Mononuclear cell (primary cell): ENCODE measurements around the gene SEZ6L. TPM values are rescaled to one million over a fixed set of nuclear protein-coding genes. Genes with fewer than 3 reads are reported as not detected.
A peak's percentile ranks its signal among the peaks of the same experiment; 100 is the strongest.
"Not testable (repeated sequence)": the region's sequence is repeated elsewhere in the genome, so short reads cannot be mapped to it uniquely, and the experiment has no call there.

ENCODE experiments used
- H3K27me3 ChIP-seq: 2 replicates; pipeline ENCODE4 v1.6.0; 2011; ENCODE audit warnings: low read length, control low read depth; ENCODE audit not compliant: insufficient read depth
- H3K4me1 ChIP-seq: 2 replicates; pipeline ENCODE4 v1.5.1; 2011; ENCODE audit warnings: mild to moderate bottlenecking, low read length, control low read depth; ENCODE audit not compliant: insufficient read depth
- H3K4me3 ChIP-seq: 2 replicates; pipeline ENCODE4 v1.5.1; 2011; ENCODE audit warnings: mild to moderate bottlenecking, low read length, moderate library complexity
- H3K9me3 ChIP-seq: 2 replicates; pipeline ENCODE4 v1.5.1; 2011; ENCODE audit warnings: low read depth, mild to moderate bottlenecking, control low read depth, low read length
- total RNA-seq: library from RNA; depleted of rRNA; stranded (reverse); fragments of >200 nt; gene quantifications from one replicate; pipeline ENCODE4 v1.2.3, GENCODE V29; 2012

SEZ6L gene
- total RNA-seq, 1 donor = 0.84 TPM

GRCh38 chr22:26404851-26405421 lies 235.7 kb downstream of the SEZ6L start:
- Histone ChIP-seq H3K4me3 (no peak overlapping the region), H3K9me3 (no peaks in the 10 kb centered on the region), H3K27me3 (no peaks in the 10 kb centered on the region), H3K4me1 (peaks cover 22% of the 10 kb centered on the region)

GRCh38 chr22:26406118-26406517 lies 236.9 kb downstream of the SEZ6L start:
- Histone ChIP-seq H3K27me3 (peaks cover 3% of the 10 kb centered on the region), H3K4me1 (peaks cover 22% of the 10 kb centered on the region), H3K9me3 (no peaks in the 10 kb centered on the region), H3K4me3 (no peak overlapping the region)

GRCh38 chr22:26408562-26409220 lies 239.4 kb downstream of the SEZ6L start:
- H3K4me1 ChIP-seq = peaks cover 20% of the 10 kb centered on the region
- not testable (repeated sequence) for H3K27me3 ChIP-seq, H3K9me3 ChIP-seq, H3K4me3 ChIP-seq

GRCh38 chr22:26409719-26410335 lies 240.6 kb downstream of the SEZ6L start:
- Histone ChIP-seq H3K27me3 (peaks cover 3% of the 10 kb centered on the region), H3K9me3 (no peaks in the 10 kb centered on the region), H3K4me1 (peaks cover 9% of the 10 kb centered on the region), H3K4me3 (no peak overlapping the region)

GRCh38 chr22:26410386-26410785 lies 241.1 kb downstream of the SEZ6L start:
- Histone ChIP-seq H3K9me3 (no peaks in the 10 kb centered on the region), H3K4me3 (no peak overlapping the region), H3K27me3 (peaks cover 3% of the 10 kb centered on the region), H3K4me1 (peaks cover 3% of the 10 kb centered on the region)

GRCh38 chr22:26414347-26414746 lies 245.1 kb downstream of the SEZ6L start:
- Histone ChIP-seq H3K27me3 (peaks cover 5% of the 10 kb centered on the region), H3K4me3 (no peak overlapping the region), H3K9me3 (no peaks in the 10 kb centered on the region), H3K4me1 (no peaks in the 10 kb centered on the region)

- Histone ChIP-seq H3K4me3 (no peak overlapping the region), H3K27me3 (peaks cover 2% of the 10 kb centered on the region), H3K4me1 (no peaks in the 10 kb centered on the region), H3K9me3 (no peaks in the 10 kb centered on the region)
Measured at GRCh38 chr22:26416256-26416655, 247.0 kb downstream of the SEZ6L start.

GRCh38 chr22:26416670-26417276 lies 247.5 kb downstream of the SEZ6L start:
- Histone ChIP-seq H3K27me3 (peaks cover 2% of the 10 kb centered on the region), H3K4me3 (no peak overlapping the region), H3K9me3 (no peaks in the 10 kb centered on the region), H3K4me1 (no peaks in the 10 kb centered on the region)

- Histone ChIP-seq H3K27me3 (peaks cover 2% of the 10 kb centered on the region), H3K4me3 (no peak overlapping the region), H3K4me1 (no peaks in the 10 kb centered on the region), H3K9me3 (no peaks in the 10 kb centered on the region)
Measured at GRCh38 chr22:26417406-26417805, 248.1 kb downstream of the SEZ6L start.

GRCh38 chr22:26418620-26419019 lies 249.4 kb downstream of the SEZ6L start:
- Histone ChIP-seq H3K9me3 (peaks cover 10% of the 10 kb centered on the region), H3K27me3 (peaks cover 2% of the 10 kb centered on the region), H3K4me1 (no peaks in the 10 kb centered on the region), H3K4me3 (no peak overlapping the region)

- Histone ChIP-seq H3K27me3 (no peaks in the 10 kb centered on the region), H3K4me3 (no peak overlapping the region), H3K9me3 (peaks cover 10% of the 10 kb centered on the region), H3K4me1 (peaks cover 35% of the 10 kb centered on the region)
Measured at GRCh38 chr22:26426924-26427323, 257.7 kb downstream of the SEZ6L start.

GRCh38 chr22:26428515-26429457 lies 259.5 kb downstream of the SEZ6L start, which contains the start of gene ASPHD2:
TSS of gene ASPHD2 (plus strand) at chr22:26429260. CDS start at chr22:26433616, 4,356 bp downstream.
- H3K4me1 ChIP-seq = peaks cover 47% of the 10 kb centered on the region
- peak within 1 kb of the TSS; percentile 55 for H3K4me3 ChIP-seq
- H3K9me3 ChIP-seq = no peaks in the 10 kb centered on the region
- no peaks in the 10 kb centered on the region for H3K27me3 ChIP-seq

GRCh38 chr22:26429458-26430286 lies 260.4 kb downstream of the SEZ6L start:
- no peaks in the 10 kb centered on the region for H3K27me3 ChIP-seq
- H3K4me1 ChIP-seq = peaks cover 52% of the 10 kb centered on the region
- peak overlapping the region; percentile 48 for H3K4me3 ChIP-seq
- no peaks in the 10 kb centered on the region for H3K9me3 ChIP-seq

- H3K4me1 ChIP-seq = peaks cover 61% of the 10 kb centered on the region
- no peaks in the 10 kb centered on the region for H3K27me3 ChIP-seq
- no peak overlapping the region for H3K4me3 ChIP-seq
- no peaks in the 10 kb centered on the region for H3K9me3 ChIP-seq
Measured at GRCh38 chr22:26430600-26430999, 261.3 kb downstream of the SEZ6L start.
